KMS-11 (cell line): Measurements from ENCODE around the gene SAP30L.

Source experiments
- H2AFZ ChIP-seq: fragments of 200-600 bp; sonication (generic); 2 replicates; pipeline ENCODE4 v1.6.1; 2016; ENCODE audit warnings: antibody characterized with exemption, mixed run types, low read depth
- H3K27ac ChIP-seq: fragments of 200-600 bp; sonication (generic); 2 replicates; pipeline ENCODE4 v1.6.1; 2016; ENCODE audit warnings: mild to moderate bottlenecking, mixed run types
- H3K27me3 ChIP-seq: fragments of 200-600 bp; sonication (generic); 2 replicates; pipeline ENCODE4 v1.6.1; 2017; ENCODE audit warnings: mild to moderate bottlenecking, low read depth, mixed run types, moderate library complexity; ENCODE audit not compliant: insufficient read depth
- H3K36me3 ChIP-seq: fragments of 200-600 bp; sonication (generic); 2 replicates; pipeline ENCODE4 v1.6.1; 2017; ENCODE audit warnings: mild to moderate bottlenecking, mixed run types; ENCODE audit not compliant: insufficient read depth
- H3K4me1 ChIP-seq: fragments of 200-600 bp; sonication (generic); 2 replicates; pipeline ENCODE4 v1.6.1; 2016; ENCODE audit warnings: mild to moderate bottlenecking, low read depth, mixed run types; ENCODE audit not compliant: poor library complexity, severe bottlenecking
- H3K4me2 ChIP-seq: fragments of 200-600 bp; sonication (generic); 2 replicates; pipeline ENCODE4 v1.7.0; 2016; ENCODE audit warnings: mild to moderate bottlenecking, mixed run types
- H3K4me3 ChIP-seq: fragments of 200-600 bp; sonication (generic); IDR thresholded peaks from 2 replicates; pipeline ENCODE4 v1.6.1; 2017; ENCODE audit warnings: low read depth, low read length, mixed read lengths; ENCODE audit not compliant: insufficient read depth
- H3K79me2 ChIP-seq: fragments of 200-600 bp; sonication (generic); 2 replicates; pipeline ENCODE4 v1.6.1; 2016; ENCODE audit warnings: low read depth, mixed run types; ENCODE audit not compliant: insufficient read depth
- H3K9ac ChIP-seq: fragments of 200-600 bp; sonication (generic); 2 replicates; pipeline ENCODE4 v1.6.1; 2016; ENCODE audit warnings: mild to moderate bottlenecking, mixed run types
- H4K20me1 ChIP-seq: fragments of 200-600 bp; sonication (generic); 2 replicates; pipeline ENCODE4 v1.6.1; 2016; ENCODE audit warnings: mild to moderate bottlenecking, mixed run types; ENCODE audit not compliant: insufficient read depth
- CTCF ChIP-seq: fragments of 200-600 bp; sonication (generic); conservative IDR thresholded peaks from 2 replicates; pipeline ENCODE4 v1.6.1; 2017; ENCODE audit warnings: low read depth, mild to moderate bottlenecking, antibody characterized with exemption, low read length, moderate library complexity, mixed read lengths

SAP30L gene

GRCh38 chr5:154502180-154502579 lies 56.4 kb downstream of the SAP30L start:
- Histone ChIP-seq H3K4me1 (peaks cover 10% of the 10 kb centered on the region), H3K27ac (no peak overlapping the region), H3K9ac (no peak overlapping the region), H3K36me3 (no peaks in the 10 kb centered on the region), H3K4me2 (no peak overlapping the region), H3K79me2 (no peaks in the 10 kb centered on the region), H3K27me3 (no peaks in the 10 kb centered on the region), H3K4me3 (no peak overlapping the region), H4K20me1 (no peaks in the 10 kb centered on the region), H2AFZ (no peak overlapping the region)
- no peak for TF ChIP-seq CTCF

- Histone ChIP-seq H3K27ac (no peak overlapping the region), H3K4me2 (peak overlapping the region; percentile 45), H3K4me1 (peaks cover 10% of the 10 kb centered on the region), H3K27me3 (no peaks in the 10 kb centered on the region), H3K9ac (no peak overlapping the region), H2AFZ (peak overlapping the region; percentile 44; the same call in 1 of the 2 replicates), H4K20me1 (no peaks in the 10 kb centered on the region), H3K4me3 (no peak overlapping the region), H3K79me2 (no peaks in the 10 kb centered on the region), H3K36me3 (no peaks in the 10 kb centered on the region)
- no peak for TF ChIP-seq CTCF
These were observed 57.9 kb downstream of the SAP30L start for GRCh38 chr5:154503698-154504039.

DNA sequence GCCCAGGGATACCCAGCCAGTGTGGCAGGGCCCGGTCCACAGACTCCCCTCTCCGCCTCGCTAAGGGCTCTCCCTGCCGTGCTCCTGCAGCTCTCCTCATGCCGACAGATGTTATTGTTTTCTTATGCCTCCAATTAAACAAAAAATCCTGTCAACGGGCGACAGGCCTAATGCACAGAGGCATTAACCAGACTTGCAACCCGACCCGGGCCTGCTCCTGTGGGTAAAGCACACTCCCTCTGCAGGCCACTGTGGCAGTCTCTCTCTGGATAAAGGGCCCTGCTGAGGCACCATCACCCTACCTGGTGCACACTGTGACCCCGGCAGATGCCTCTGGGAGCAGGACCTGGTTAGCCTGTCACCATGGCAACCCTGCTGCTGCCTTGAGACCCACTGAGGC lies 59.8 kb downstream of the SAP30L start:
- no peaks in the 10 kb centered on the region for H3K27me3 ChIP-seq
- no peak overlapping the region for H3K9ac ChIP-seq
- peaks cover 10% of the 10 kb centered on the region for H3K4me1 ChIP-seq
- H4K20me1 ChIP-seq, result no peaks in the 10 kb centered on the region
- no peak overlapping the region for H3K4me3 ChIP-seq
- no peak overlapping the region for H3K4me2 ChIP-seq
- H2AFZ ChIP-seq, result no peak overlapping the region
- H3K79me2 ChIP-seq, result no peaks in the 10 kb centered on the region
- H3K36me3 ChIP-seq, result no peaks in the 10 kb centered on the region
- H3K27ac ChIP-seq, result no peak overlapping the region
- TF ChIP-seq CTCF, result no peak

DNA sequence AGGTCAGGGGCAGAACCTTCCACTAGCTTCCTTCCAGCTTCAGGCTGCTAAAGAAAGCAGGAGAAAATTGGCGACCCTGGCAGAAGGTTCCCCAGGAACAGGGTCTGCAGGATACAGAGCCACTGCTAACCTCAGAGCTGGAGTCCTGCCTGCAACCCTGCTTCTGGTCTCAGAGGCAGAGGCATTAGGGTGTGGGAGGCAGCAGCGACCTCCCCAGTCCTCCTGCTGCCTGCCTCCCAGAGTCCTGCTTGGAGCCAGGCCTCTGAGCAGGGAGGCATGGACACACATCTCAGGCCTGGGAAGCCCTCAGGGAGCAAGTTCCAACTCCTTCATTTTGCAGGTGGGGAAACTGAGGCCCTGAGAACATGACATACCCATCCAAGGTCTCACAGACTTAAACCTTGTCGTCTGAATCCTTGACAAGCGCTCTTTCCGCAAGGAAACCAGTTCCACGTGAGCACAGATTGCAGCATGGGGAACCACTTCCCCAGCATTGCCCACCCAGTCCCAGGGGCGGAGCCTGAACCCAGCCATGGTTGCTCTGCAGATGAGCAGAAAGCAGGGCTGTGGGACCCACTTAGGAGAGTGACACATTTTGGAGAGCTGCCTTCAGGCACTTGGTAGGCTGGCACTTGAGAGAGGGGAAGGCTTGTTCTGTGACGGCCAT lies 60.4 kb downstream of the SAP30L start:
- no peak overlapping the region for H3K9ac ChIP-seq
- H3K36me3 ChIP-seq, result no peaks in the 10 kb centered on the region
- no peak overlapping the region for H3K4me3 ChIP-seq
- H3K27me3 ChIP-seq, result no peaks in the 10 kb centered on the region
- H3K4me1 ChIP-seq, result peaks cover 10% of the 10 kb centered on the region
- no peaks in the 10 kb centered on the region for H3K79me2 ChIP-seq
- no peak overlapping the region for H3K4me2 ChIP-seq
- no peaks in the 10 kb centered on the region for H4K20me1 ChIP-seq
- no peak for TF ChIP-seq CTCF
- H2AFZ ChIP-seq, result no peak overlapping the region
- no peak overlapping the region for H3K27ac ChIP-seq
